A204.1 (cell line): ENCODE results near the gene HSPB2.
"Not testable (repeated sequence)": the region's sequence is repeated elsewhere in the genome, so short reads cannot be mapped to it uniquely, and the experiment has no call there.

ENCODE experiments used
- FAIRE-seq: peaks from 2 replicates; lab custom pipeline; 2012; peaks lifted over from hg19 to GRCh38; lab: Jason Lieb, UNC

The HSPB2 gene

GRCh38 chr11:111913997-111914396 is 1.5 kb downstream of the HSPB2 start:
- FAIRE-seq: no peak

DNA sequence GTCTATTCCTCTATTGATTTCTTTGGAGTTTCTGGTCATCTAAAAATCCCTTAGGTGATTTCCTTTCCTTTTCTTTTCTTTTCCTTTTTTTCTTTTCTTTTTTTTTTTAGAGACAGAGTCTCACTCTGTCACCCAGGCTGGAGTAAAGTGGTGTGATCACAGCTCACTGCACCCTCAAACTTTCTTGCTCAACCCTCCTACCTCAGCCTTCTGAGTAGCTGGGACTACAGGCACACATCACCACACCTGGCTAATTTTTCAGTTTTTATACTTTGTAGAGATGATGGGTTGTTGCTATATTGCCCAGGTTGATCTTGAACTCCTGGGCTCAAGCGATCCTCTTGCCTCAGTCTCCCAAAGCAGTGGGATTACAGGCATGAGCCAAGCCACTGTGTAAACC is 4.2 kb downstream of the HSPB2 start:
- FAIRE-seq: no peak

GRCh38 chr11:111917312-111917711 is 4.8 kb downstream of the HSPB2 start:
- FAIRE-seq: no peak

- FAIRE-seq: no peak
Observed at GRCh38 chr11:111917788-111918187, 5.3 kb downstream of the HSPB2 start.

DNA sequence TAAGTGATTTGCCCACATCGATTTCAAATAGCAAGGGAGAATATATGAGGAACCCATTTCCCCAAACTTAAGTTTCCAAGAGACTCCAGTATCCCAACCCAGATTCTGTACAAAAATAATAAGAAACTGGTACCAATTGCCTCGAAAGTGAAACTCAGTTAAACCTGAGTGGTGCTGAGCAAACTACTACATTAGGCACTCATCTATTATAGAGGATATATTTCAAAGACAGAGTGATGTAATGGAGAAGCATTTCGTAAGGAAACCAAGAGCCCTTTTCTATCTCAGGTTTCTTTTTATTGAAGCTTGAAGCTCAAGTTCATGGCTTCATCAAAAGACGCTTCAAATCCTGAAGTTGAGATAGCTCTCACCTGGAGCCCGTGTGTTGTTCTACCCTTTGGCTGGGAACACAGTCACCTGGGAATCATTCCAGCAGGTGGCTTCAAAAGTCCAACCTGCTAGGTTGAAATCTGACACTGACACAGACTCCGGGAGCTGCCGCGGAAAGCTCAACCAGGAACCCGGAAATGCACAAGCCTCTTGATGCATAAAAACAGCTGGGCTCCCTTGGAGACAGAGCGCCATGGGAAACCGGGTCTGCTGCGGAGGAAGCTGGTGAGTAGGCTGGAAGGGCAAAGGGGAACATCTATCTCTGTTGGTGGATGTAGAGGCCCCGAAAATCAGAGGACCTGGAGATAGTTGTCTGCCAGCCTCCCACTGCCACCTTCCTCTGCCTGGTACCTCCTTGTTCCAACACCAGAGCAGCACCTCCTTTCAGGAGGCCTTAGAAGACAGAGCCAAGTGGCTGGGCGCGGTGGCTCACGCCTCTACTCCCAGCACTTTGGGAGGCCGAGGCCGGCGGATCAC is 6.1 kb downstream of the HSPB2 start, which contains the start of gene C11orf52:
Gene C11orf52, plus strand, starts transcription at position 524 of the 867 bp plus-strand sequence. Its CDS starts 60 bp downstream, at position 584.
- no peak for FAIRE-seq

DNA sequence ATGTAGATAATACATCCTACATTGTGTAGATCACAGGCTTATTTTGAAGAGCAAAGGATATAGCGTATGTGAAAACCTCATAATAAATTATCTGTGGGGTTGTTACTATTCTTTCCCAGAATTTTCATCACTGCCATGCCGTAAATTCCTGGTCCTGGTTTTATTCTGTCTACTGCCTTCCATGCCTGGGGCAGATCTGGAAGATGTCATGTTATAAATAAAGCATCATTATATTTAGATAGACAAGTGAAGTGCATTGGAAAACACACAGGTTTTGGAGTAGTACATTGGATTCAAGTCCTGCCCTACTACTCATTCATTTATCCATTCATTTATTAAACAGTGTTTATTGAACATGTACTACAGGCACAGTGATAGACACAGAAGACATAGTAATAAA is 8.4 kb downstream of the HSPB2 start:
- FAIRE-seq: no peak

DNA sequence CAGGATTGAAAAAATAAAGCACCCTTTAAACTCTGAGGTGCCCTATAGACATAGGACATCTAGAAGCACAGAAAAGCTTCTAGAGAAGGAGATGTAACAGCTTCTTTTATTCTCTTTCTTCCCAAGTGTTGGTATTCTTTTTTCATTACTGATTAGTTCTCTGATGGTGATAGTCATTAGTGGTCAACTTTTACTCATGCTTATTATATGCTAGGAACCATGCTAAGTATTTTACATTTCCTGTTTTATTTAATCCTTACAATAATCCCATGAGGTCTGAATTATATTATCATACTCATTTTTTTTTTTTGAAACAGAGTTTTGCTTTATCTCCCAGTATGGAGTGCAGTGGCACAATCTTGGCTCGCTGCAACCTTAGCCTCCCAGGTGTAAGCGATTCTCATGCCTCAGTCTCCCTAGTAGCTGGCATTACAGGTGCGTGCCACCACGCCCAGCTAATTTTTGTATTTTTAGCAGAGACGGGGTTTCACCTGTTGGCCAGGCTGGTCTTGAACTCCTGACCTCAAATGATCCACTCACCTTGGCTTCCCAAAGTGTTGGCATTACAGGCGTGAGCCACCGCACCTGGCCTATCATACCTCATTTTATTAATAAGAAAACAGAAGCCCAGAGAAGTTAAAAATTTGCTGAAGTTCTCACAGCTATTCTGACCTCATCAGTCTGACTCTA is 9.2 kb downstream of the HSPB2 start:
- no peak for FAIRE-seq

DNA sequence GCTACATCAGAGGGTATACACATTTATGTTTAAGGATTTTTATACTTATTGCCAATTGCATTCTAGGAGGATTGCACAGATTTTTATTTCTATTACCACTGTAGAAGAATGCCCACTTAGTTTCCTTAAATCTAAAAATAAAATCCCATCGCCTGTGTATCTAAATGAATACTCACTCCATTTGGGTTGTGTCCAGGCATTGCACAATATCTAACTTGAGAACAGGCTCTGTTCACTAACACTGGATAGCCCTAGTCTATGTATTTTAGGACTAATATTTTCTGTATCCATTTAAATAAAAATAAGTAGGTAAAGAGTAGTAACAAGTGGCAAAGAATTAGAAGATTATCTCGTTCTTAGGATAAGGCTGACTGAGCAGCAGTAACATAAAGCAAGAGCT is 10.3 kb downstream of the HSPB2 start:
- FAIRE-seq: no peak

GRCh38 chr11:111923351-111923788 is 10.8 kb downstream of the HSPB2 start:
- FAIRE-seq: no peak

GRCh38 chr11:111923951-111924350 is 11.4 kb downstream of the HSPB2 start:
- FAIRE-seq: no peak

DNA sequence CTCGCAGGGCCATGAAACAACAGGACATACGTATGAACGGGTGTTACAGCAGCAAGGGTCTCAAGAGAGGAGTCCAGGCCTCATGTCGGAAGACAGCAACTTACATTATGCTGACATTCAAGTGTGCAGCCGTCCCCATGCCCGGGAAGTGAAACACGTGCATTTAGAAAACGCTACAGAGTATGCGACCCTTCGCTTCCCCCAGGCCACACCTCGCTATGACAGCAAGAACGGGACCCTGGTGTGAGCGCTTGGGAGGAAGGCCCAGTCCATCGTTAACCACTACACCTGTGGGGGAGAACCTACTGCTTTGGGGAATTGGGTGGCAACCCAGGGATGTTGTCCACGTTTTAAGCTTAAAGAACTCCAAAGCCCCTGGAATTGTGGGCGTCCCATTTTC is 13.4 kb downstream of the HSPB2 start:
- no peak for FAIRE-seq

GRCh38 chr11:111926505-111927391 is 14.2 kb downstream of the HSPB2 start:
- peak; percentile 93 for FAIRE-seq

DNA sequence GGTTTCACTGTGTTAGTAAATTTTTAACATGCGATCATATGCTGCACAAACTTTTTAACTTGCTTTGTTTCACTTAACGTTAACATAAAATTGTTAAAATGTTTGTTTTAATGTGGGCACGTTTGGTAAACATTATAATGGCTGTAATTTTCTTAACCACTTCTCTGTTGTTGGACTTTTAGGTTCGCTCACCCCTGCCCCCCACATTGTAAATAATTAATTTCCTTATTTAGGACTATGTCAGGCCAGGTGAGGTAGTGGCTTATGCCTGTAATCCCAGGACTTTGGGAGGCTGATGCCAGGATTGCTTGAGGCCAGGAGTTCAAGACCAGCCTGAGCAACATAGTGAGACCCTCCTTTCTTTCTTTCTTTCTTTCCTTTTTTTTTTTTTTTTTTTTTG is 17.9 kb downstream of the HSPB2 start:
- FAIRE-seq: no peak

GRCh38 chr11:111932611-111932950 is 20.0 kb downstream of the HSPB2 start:
- no peak for FAIRE-seq

DNA sequence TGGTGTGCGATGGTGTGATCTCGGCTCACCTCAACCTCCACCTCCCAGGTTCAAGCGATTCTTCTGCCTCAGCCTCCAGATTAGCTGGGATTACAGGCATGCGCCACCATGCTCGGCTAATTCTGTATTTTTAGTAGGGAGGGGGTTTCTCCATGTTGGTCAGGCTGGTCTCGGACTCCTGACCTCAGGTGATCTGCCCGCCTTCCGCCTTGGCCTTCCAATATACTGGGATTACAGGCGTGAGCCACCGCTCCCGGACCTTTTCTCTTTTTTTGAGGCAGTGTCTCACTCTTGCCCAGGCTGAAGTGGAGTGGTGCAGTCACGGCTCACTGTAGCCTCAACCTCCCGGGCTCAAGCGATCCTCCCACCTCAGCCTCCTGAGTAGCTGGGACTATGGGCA is 20.6 kb downstream of the HSPB2 start:
- not testable (repeated sequence) for FAIRE-seq

GRCh38 chr11:111933872-111934271 is 21.3 kb downstream of the HSPB2 start:
- FAIRE-seq: no peak

DNA sequence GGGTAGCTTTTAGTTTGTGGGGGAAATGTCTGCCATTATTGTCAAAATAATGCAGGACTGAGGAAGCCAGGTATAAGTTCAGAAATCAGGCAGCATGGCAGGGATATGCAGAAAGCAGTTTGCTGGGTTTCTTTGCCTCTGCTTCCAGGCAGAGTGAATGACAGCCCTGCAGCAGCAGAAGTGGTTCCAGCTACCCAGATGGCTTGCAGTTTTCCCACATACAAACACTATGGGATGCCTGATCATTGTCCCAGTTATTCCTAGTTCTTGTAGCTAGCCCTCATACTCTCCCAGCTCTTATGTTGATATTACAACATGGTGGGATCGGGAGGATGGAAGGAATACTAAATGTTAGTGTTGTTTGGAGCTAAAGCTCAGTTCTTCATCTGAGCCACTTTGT is 21.8 kb downstream of the HSPB2 start:
- FAIRE-seq: no peak

DNA sequence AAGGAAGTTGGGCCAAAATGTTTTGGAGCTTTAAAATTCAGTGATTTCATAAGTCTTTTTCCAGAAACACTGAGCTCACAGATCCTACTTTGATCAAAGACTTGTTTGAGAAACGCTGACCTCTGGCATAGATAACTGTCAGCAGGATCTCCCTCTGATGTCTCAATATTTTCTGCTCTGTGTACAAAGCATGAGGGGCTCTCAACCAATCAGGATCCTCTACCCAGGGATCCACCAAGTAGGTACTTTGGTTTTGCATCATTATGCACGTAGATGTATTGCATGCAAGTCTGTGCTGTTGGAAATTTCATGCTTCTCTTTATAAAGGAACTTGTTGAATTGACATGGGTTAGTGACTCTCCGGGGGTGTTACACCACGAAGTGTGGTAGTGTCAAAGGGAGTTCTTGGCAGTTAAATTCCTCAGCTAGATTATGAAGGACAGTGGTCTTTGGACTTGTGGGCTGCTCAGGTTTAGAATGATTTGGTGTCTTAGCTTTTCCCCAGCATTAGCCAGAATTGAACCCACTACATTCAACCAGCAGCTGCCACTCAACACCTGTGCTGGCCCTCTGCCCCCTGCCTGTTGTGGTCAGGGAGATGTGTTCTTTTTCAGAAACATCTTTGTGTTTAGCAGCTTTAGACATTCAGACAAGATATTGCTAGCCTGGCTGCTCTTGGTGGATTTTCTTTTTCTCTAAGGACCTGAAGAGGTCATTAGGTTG is 22.9 kb downstream of the HSPB2 start:
- no peak for FAIRE-seq

GRCh38 chr11:111936040-111936540 is 23.6 kb downstream of the HSPB2 start:
- FAIRE-seq: no peak

- no peak for FAIRE-seq
Observed at GRCh38 chr11:111937461-111937769, 24.9 kb downstream of the HSPB2 start.

GRCh38 chr11:111937844-111938243 is 25.3 kb downstream of the HSPB2 start:
- no peak for FAIRE-seq

DNA sequence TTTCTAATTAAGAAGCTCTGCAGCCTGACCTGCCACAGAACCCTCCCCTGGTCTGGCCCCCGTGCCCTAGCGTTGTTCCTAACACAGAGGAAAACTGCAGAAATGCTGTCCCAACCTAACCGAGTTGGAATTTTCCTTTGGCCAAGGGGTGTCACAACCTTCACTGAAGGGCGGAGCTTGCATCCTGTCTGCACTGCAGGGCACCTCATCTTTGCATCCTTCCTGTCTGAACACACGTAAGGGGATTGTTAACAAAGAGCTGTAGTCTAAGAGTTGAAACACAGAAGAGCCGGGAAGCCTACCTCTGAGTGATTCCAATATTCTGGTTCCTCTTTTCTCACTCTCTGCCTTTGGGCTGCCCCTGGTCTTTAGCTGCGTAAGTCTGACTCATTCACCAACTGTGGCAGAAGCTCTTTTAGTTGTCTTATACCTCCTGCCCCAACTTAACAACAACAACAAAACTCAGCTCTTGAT is 26.2 kb downstream of the HSPB2 start:
- FAIRE-seq: no peak
